Stimulated activated CD8-positive, alpha-beta memory T cell treated with anti-CD3 and anti-CD28 coated beads, Interleukin-2, amount 100 ng/mL, for 48 hours (primary cell): ENCODE results near the gene INIP.
"Not testable (repeated sequence)": the region's sequence is repeated elsewhere in the genome, so short reads cannot be mapped to it uniquely, and the experiment has no call there.

Source experiments
- DNase-seq, 2 donors: peaks; one replicate each; pipeline ENCODE4 v3.0.0-alpha.2; 2020; ENCODE audit warnings: low read depth in 2 of 2

INIP gene

DNA sequence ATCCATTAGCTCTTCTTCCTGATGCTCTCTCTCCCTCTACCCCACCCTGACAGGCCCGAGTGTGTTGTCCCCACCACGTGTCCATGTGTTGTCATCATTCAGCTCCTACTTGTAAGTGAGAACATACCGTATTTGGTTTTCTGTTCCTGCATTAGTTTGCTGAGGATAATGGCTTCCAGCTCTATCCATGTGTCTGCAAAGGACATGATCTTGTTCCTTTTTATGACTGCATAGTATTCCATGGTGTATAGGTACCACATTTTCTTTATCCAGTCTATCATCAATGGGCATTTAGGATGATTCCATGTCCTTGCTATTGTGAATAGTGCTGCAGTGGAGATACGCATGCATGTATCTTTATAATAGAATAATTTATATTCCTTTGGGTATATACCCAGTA lies 44.7 kb downstream of the INIP start:
- DNase-seq = not testable (repeated sequence)

DNA sequence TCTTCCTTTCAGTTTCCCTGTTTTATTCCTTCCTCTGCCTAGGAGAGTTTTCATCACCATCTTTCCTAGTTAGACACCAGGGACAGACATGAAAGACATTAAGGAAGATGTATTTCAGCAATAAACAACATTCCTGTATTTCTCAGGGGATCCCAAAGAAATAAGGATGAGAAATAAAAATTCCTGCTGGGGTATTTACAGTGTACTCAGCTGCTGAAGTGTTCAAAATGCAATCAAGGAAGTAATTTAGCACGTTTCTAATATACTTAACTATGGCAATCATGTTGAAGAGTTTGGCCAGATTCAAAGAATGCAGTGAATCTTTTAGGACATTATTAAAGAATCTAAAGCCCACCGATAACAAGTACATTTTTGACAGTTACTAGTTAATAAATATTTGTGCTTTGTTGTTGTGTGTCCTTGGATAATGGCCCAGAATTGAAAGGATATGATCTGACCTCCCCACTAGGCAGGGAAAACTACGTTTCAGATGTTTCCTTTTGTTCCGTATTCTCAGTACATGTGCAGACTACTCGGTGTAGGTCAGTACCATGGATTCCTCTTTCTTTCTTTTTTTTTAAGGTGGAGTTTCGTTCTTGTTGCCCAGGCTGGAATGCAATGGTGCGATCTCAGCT lies 46.8 kb downstream of the INIP start:
- DNase-seq = no peak

DNA sequence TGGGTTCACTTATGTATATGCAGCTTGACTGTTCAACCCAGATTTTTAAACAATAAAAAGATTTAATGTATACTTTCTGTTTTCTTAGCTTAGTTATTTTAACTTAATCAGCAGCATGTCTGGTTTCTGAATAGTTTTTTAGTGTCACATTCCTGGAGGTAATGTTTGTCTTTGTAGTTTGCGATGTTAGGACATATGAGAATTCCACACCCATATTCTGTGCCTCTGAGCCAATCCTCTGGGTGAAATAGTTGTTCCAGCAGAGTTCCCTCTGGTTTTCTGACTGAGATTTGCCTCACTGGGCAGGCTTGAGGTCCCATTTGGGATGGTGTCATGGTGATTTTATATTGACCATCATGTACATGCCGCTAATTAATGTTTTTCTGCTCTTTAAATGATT lies 48.6 kb downstream of the INIP start:
- no peak for DNase-seq

DNA sequence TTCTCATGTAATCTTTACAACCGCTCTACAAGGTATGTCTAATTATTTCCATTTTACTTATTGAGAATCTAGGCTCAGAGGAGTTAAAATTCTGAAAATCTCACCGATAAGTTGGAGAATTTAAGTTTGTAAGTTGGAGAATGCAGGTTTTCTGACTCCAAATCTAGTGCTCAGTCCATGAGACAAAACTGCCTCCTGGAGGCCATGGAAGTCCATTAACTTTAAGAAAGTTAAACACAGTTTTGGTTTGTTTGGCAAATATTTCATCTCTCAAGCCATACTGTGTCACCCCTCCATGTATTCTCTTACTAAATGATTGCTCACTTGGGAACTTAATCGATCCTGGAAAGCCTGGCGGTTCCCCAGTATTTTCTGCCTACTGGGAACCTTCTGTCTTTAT lies 52.6 kb downstream of the INIP start:
- DNase-seq = no peak

DNA sequence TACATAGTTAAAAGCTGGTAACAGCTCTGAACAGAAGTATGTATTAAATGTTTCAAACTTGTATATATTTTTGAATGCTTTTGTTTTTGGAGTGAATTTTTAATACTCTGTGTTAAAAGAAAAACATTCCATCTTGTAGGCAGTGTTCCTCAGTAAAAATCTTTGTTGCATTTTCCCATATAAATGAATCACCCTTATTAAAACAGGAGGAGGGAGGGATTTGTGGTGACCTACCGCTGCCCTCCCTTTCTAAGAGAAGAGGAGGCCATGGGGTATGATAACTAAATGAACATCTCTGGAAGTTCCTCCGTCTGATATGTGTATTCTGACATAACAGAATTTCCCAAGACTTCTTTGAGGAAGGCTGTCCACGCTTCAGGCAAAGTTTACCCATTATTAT lies 53.4 kb downstream of the INIP start:
- DNase-seq = no peak

DNA sequence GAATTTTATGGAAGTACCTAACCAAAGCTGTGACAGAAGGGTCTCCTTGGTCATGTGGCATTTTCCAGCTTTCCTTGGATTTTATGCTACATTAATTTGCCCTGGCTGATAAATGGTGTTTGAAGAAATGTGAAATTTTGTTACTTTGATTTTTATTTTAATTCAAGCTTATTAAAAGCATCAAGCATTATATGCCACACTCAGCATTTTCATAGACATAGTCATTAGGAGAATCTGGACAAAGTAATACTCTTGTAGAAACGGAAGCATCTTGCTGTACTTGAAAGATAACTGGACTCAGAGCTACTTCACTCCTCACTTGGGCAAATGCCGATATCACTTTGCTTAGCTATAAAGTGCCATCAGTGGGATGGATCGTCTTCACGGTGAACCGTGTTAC lies 54.2 kb downstream of the INIP start:
- no peak for DNase-seq

DNA sequence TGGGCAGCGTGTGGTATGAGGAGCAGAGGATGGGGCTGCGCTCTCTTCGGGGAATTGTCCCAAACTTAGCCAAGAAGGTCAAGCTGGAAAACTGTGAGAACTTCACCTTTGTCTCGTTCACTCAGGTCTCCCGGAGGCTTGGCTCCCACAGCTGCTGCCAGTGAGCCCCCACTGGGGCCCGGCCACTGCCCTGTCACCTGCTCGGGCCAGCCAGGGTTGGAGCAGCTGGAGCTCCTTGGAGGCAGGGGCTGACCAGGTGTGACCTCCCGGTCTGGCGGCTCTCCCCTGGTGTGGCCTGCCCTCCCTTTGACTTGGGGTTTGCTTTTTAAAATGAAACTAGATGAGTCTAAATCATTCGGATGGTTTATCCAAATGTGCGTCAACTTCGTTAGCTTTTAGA lies 58.0 kb downstream of the INIP start:
- DNase-seq = no peak

DNA sequence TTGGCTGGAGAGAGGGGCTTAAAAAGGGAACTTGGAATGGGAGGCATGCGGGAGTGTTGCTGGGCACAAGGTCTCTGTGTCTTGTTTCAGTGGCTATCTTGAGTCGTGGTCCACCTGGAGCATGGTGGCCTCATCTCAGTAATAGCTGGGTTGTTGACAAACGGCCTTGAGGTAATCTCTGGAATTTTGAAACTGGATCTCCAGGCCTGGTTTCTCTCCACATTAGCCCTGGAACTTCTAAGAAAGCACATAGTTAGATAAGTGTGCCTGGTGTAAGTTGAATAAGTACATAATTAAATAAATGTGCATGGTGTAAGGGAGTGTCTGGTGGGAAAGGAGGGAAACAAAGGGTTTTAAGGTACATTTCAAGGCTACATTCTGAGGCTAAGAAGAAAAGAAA lies 62.2 kb downstream of the INIP start:
- DNase-seq = no peak

DNA sequence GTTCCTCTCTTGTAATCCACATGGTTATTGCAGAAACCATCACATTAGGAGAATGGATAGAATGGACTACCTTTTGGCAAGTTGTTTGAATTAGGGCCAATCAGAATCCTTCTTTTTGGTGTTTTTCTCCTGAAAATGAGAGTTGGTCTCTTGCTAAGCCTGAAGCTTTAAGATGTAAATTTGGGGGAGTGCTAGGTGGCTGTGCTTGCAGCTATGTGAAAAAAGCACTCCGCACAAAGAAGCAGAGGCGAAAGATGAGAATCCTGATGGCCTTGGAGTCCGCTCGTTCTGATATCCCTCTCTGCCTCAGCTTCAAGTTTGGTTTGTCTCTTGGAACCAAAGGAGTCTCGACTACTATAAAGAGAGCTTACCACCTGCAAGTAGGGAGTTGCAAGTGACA lies 63.6 kb downstream of the INIP start:
- DNase-seq = no peak

DNA sequence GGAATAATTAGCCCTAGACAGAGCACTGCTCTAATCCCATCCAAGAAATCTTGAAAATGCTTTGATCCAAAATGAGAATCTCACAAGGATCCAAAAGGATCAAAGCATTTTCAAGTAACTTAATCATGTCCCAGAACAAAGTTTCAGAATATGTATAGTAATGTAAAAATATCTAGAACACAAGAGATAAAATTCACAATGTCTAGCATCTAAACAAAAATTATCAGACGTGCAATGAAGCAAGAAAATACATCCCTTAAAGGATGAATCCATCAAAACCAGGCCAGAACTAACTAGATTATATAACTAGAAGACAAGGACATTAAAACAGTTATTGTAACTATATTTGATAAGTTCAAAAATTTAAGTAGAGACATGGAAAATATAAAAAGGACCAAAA lies 69.3 kb downstream of the INIP start:
- DNase-seq = no peak

DNA sequence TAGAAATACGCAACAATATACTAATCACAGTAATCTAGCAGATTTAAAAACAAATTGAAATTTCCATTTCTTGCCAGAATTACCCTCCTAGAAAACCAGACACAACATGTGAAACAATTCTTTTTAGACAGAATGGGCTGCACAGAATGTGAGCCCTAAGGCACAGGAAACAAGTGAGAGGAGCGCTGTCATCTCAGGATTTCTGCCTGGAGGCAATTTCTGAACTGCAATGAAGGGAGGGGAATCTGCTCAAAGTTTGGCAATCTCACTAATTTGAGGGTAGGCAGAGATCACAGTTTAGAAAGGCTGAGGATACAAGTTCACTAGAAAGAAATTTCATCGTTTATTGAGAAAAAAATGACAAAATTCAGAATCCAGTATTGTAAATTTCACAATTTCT lies 70.3 kb downstream of the INIP start:
- no peak for DNase-seq

DNA sequence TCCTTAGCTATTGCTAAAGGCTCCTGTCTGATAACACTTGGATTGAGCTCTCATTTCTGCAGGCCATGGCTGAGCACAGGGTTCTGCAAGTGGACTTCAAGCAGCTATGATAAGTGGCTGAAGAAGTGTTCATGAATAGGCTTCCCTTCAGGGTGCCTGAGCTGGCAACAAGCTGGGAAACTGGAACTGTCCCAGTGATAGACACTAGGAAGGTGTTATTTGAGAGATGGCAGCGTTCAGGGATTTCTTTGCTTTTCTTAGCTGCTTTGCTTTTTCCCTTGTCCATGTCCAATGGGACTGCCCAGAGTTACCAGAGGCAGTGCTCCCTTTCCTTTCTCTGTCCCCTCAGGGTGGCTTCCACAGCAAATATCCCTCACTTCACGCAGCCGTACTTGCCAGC lies 75.8 kb downstream of the INIP start:
- no peak for DNase-seq

DNA sequence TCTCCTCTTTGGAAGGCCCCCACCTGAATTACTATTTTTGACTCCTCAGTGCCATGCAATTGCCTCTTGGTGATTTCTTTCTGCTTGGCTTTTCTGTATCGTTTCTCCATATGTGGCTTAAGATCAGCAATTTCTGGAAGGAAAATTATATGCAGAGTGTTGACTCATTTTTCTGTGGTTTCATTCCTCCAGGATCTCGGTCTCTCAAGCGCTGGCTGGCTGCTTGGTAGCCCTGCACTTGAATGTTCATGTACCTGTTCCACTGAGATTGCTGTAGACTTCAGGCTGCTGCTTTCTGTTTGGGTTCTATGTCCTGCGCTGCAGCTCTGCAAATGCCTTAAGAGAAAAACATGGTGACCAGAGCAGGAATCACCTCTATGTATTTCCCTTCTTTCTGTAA lies 77.6 kb downstream of the INIP start:
- no peak for DNase-seq
